Stimulated activated CD4-positive, alpha-beta T cell treated with anti-CD3 and anti-CD28 coated beads, Interleukin-15, amount 100 ng/mL, for 1 hour (primary cell): ENCODE results near the gene KLHL40.

Source experiments
- DNase-seq, 2 donors: peaks; one replicate each; pipeline ENCODE4 v3.0.0-alpha.2; 2020; ENCODE audit warnings: low read depth in 1 of 2, low spot score in 1 of 2

KLHL40 gene

GRCh38 chr3:42704136-42704841 lies 19.0 kb downstream of the KLHL40 start:
- no peak for DNase-seq

DNA sequence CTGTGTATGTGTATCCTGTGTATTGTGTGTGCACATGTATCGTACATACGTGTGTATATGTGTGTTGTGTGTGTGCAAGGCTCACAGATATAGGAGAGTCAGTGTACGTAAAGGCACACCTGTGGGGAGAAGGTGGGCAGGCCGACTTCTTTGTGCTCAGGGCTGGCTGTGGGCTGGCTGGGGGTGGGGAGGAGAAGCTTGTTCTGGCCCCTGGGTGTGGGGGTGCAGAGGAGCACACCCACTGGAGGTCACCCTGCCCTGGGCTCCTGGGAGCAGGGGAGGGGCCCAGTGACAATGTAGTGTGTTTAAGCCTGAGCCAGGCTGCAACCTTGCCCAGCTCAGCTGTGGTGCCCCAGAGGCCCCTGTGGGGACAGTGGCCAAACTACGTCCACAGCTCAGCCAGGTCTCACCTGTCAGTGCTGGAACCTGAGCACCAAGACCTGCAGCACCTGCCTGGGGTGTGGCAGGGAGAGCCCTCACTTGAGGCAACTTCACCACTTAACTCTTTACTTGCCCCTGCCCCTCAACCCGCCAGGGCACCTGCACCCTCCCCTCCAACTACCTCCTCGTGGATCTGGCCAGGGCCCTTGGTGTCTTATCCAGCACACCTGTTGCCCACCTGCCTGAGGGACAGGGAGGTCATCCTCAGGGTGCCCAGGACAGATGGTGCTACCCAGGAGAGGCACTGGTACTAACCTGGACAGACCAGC lies 19.9 kb downstream of the KLHL40 start:
- DNase-seq, result no peak

GRCh38 chr3:42705962-42706585 lies 20.7 kb downstream of the KLHL40 start:
- DNase-seq, result no peak

- no peak for DNase-seq
Measured at GRCh38 chr3:42706721-42707619, 21.6 kb downstream of the KLHL40 start.

DNA sequence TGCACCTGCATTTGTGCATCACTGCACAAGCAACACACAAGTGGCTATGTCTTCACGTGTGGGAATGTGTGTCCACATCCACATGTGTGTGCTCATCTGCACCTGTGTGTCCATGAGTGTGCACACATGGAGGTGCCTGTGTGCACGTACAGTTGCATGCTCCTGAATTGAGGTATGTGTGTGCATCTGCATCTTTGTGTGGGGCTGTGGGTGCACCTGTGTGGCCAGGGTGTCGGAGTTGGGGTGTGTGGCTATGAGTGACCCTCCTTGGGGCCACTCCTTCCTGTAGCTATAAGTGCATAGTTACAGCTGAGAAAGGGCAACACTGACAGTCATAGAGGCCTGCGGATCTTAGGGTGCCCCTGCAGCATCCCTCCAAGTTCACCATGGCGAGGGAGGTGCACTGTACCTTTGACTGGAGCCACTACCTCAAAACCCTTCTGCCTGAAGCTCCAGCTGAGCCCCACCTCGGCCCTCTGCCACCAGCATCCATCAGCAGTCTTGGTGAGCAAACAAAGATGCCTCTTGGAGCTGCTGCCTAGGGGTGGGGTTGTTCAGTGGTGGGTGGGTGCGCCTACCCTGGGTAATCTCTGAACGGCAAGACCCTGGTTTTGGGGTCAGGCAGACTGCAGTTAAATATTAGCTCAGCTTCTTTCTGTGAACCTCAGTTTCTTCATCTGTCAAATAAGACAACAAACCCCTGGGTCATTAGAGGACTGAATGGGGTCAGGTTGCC lies 22.5 kb downstream of the KLHL40 start:
- DNase-seq, result no peak

GRCh38 chr3:42708611-42709151 lies 23.3 kb downstream of the KLHL40 start:
- no peak for DNase-seq

DNA sequence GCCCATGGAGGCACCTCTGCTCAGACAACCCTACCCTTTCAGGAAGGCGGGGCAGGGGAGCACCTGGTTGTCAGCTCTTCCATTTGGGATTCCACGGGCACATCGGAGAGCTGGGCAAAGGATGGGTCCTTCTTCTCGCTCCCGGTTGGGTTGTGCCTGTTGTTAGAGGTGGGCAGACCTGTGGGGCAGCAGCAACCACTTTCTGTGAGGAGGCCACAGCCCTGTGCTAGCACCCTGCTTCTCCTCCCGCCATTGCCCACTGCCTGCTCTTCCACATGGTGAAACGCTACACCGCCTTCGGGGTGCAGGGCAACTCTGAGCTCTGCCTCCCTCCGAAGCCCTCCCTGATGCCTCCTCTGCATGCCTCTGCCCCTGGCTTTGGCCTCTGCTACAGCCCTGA lies 24.3 kb downstream of the KLHL40 start:
- no peak for DNase-seq

GRCh38 chr3:42710323-42711021 lies 25.1 kb downstream of the KLHL40 start:
- DNase-seq, result no peak

DNA sequence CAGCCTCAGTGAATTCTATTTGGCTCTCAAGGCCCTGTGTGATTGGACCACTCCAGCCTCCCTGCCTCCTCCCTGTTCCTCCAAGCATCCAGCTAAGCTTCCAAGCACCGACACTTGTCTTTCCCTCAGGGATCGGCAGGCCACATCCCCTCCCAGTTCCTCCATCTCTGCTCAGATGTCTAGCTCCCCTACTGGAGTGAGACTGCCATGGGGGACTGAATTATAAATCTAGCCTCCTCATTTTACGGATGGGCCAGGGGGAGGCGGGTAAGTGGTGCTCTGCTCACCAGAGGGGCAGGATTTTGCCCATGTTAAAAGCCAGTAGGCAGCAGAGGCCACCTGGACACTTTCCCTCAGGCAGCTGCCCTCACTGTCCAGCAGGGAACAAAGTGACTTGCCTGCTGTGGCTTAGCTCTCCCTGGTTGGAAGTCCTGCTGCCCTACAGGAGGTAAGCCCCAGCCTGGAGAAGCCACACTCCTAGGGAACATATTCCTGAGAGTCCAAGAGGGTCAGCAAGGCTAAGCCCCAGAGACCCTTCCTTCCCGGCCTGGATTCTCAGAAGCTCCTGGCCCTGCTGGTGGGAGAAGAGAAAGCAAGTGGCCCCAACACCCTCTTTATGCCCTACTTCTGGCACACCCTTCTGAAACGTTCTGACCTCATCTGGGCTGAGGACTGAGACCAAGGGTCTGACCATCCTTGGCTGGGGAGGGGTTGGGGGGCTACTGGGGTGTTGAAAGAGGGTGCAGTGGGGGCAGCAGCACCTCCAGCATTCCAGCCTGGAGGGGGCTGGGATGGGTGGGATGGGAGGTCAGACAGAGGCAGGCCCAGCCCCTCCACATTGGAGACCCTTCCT lies 26.4 kb downstream of the KLHL40 start:
- DNase-seq, result no peak

DNA sequence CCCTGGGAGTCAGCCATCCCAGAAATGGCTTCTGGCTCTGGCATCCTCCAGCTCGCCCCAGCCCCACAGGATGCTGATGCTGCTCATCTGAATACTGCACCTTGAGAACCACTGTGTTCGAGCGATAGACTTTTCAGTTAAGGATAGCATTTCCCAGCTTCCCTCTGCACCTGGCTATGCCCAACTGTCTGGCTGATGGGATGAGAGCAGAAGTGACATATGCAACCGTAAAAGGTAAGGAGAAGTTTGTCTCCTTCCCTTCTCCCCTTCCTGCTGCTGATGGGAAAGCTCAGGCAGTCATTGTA lies 27.0 kb downstream of the KLHL40 start:
- no peak for DNase-seq

DNA sequence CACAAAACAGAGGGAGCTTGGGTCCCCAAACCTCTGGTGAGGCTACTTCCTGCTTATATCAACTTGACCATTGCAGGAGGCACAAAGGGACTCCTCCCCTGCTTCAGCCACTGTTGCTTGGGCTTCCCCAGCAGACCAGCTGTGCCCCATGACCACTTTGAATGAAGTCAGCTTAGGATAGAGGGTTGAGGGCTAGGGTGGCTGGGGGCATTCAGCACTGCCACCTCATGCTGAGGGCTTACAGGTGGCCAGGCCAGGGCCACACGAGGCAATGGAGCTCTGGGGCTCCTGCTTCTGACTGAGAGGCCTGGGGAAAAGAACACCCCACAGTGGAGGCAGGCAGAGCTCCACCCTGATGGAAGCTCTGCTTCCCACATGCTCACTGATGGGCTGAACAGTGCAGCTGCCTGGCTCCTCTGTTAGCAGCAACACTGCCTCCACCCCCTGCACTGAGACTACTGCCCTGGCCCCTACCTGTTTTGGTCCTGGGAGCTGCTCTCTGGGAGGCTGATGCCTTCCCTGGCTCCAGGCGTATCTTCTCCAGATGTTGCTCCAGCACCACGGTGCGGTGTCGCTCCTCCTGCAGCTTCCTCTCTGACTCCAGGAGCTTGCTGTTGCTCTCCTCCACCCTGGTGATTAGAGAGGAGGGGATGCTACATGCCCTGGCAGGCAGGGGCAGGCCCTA lies 27.5 kb downstream of the KLHL40 start:
- no peak for DNase-seq

DNA sequence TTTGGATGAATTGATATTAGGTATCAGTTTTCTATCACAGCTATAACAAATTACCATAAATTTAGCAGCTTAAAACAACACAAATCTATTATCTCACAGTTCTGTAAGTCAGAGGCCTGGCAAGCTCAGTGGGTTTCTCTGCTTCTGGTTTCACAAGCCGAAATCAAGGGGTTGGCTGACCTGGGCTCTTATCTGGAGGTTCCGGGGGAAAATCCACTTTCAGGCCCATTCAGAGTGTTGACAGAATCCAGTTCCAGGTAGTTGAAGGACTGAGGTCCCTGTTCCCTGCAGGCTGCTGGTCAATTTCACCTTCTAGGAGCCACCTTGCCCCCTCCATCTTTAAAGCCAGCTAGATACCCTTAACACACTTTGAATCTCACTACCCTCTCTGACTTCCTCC lies 28.4 kb downstream of the KLHL40 start:
- DNase-seq, result no peak

DNA sequence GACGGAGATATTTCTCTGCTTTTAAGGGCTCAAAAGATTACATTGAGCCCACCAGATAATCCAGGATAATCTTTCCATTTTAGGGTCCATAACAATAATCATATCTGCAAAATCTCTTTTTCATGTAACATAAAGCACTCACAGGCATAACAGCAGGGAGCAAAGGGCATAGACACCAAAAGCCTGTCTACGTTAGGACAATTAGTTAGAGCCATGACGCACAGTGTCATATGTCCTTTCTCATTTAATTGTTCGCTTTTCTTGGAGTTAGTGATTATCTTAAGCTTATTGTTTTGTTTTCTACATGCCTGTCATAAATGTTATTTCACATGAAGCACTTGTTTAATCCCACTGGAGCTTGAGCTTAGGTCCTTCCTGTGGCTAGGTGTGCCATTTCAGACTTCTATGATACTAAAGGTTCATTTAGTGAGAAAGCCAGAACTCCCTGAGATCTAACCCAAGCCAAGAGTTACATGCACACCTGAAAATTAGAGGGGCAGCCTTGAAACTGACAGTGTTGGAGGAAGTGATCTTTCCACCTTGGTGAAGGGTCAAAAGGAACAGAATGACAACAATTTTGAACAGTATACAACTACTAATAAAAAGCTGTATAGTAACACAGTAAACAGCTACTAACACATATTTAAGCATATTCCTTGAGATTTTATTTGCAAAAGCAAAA lies 29.0 kb downstream of the KLHL40 start:
- no peak for DNase-seq

DNA sequence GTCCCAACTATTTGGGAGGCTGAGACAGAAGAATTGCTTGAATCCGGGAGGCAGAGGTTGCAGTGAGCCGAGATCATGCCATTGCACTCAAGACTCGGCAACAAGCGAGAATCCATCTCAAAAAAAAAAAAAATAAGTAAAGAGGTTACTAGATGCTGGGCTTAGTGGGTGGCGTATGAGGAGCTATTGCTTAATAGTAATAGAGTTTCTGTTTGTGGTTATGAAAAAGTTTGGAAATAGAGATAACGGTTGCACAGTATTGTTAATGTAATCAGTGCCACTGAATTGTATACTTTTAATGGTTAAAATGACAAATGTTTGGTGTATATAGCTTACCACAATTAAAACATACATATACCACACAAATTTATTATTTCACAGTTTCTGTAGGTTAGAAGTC lies 32.0 kb downstream of the KLHL40 start:
- DNase-seq, result no peak

DNA sequence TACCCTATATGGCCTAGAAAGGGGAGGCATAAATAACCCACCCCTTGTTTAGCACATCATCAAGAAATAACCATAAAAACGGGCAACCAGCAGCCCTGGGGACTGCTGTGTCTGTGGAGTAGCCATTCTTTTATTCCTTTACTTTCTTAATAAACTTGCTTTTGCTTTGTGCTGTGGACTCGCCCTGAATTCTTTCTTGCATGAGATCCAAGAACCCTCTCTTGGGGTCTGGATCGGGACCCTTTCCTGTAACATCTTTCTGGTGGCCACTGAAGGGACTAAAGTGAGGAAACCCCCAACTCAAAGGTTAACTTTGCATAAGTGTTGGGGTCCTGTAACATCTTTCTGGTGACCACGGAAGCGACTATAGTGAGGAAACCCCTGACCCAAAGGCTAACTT lies 33.0 kb downstream of the KLHL40 start:
- DNase-seq, result no peak

DNA sequence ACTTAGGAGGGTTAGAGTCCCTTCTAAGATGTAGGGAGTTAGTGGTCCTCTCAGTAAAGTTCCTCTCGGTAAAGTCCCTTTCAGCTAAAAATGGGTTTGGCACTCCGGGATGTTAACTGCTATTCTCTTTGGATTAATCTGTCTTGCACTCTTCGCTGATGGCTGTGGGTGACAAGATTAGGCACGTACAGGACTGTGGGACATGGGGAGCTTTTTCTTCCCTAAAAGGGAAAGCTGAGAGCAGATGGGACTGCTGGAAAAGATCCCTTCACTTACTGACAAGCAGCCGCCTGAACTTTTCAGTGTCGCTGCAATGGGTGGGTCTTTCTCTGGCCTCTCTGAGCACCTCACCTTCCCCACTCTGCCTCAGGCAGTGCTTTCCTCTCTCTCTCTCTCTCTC lies 33.7 kb downstream of the KLHL40 start:
- DNase-seq, result no peak

DNA sequence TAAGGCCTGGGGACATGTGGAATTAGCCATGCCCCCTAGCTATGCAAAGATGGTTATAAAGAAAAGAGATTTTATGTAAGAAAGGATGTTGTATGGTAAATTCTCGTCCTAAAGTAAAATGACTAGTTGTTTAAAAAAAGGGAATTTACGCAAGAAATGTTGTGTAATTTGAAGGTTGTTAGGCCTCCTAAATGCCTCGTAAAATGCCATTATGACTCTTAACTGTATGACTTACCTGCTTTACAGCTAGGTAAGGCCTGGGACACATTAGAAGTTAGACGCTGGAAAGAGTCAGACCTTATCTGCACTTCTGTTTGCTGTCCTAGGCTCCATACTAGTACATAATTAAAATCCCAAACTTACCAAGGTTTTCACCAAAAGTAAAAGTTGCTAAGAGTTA lies 34.8 kb downstream of the KLHL40 start:
- no peak for DNase-seq

GRCh38 chr3:42721690-42722089 lies 36.4 kb downstream of the KLHL40 start:
- DNase-seq, result no peak
